IPS-20b (cell line): ENCODE measurements around the gene OPTC.
A peak's percentile ranks its signal among the peaks of the same experiment; 100 is the strongest.

Source experiments
- H3K27ac ChIP-seq: one replicate; pipeline ENCODE4 v1.5.1; 2013; ENCODE audit warnings: low read length
- H3K27me3 ChIP-seq: 2 replicates; pipeline ENCODE4 v1.6.1; 2013; ENCODE audit warnings: mild to moderate bottlenecking, low read length, inconsistent platforms; ENCODE audit not compliant: insufficient read depth
- H3K36me3 ChIP-seq: 2 replicates; pipeline ENCODE4 v1.6.1; 2013; ENCODE audit warnings: low read depth, mild to moderate bottlenecking, inconsistent platforms, low read length, moderate library complexity; ENCODE audit not compliant: insufficient read depth
- H3K4me1 ChIP-seq: 2 replicates; pipeline ENCODE4 v1.6.1; 2013; ENCODE audit warnings: mild to moderate bottlenecking, control low read depth, inconsistent platforms, low read length, moderate library complexity; ENCODE audit not compliant: insufficient read depth
- H3K4me3 ChIP-seq: 2 replicates; pipeline ENCODE4 v1.5.1; 2013; ENCODE audit warnings: mild to moderate bottlenecking, low read length, inconsistent platforms
- H3K9ac ChIP-seq: 2 replicates; pipeline ENCODE4 v1.6.1; 2013; ENCODE audit warnings: low read depth, mild to moderate bottlenecking, inconsistent platforms, low read length, moderate library complexity
- H3K9me3 ChIP-seq: 2 replicates; pipeline ENCODE4 v1.6.1; 2013; ENCODE audit warnings: mild to moderate bottlenecking, low read depth, low read length, inconsistent platforms; ENCODE audit not compliant: insufficient read depth

The OPTC gene

DNA sequence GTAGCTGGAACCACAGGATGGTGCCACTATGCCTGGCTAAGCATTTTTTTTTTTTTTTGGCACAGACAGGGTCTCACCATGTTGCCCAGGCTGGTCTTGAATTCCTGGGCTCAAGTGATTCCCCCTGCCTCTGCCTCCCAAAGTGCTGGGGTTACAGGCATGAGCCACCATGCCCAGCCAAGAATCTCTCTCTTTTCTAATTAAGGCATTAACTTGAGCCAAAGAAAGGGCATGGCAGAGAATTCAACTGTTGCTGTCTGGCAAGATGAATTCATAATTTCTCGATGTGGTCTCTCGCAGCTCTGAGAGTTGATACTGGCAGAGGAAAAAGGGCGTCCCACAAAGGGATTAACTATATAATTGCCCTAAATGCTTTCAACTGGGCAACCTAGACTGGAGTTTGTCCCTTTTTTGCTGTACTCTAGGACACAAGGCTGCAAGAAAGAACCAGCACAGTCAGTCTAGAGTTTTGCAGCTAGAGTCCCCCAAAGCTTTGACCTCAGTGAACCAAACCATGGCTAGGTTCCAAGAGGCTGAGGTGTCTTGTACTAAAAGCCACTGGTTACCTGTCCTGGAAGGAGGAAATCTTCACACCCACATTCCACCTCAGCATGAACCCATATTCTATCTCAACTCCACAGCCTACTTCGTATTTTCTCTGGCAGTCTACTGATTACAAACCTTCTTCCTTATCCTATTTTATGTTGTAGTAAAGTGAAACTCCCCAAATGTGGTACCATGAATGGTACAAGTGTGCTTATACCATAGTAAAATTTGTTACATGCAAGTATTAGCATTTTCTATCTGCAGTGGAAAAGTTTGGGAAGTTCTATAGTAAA lies 51.2 kb downstream of the OPTC start:
- no peaks in the 10 kb centered on the region for H3K36me3 ChIP-seq
- H3K4me3 ChIP-seq, result no peak overlapping the region
- no peak overlapping the region for H3K27ac ChIP-seq
- H3K9me3 ChIP-seq, result no peaks in the 10 kb centered on the region
- no peaks in the 10 kb centered on the region for H3K27me3 ChIP-seq
- H3K9ac ChIP-seq, result no peak overlapping the region
- H3K4me1 ChIP-seq, result peaks cover 36% of the 10 kb centered on the region

DNA sequence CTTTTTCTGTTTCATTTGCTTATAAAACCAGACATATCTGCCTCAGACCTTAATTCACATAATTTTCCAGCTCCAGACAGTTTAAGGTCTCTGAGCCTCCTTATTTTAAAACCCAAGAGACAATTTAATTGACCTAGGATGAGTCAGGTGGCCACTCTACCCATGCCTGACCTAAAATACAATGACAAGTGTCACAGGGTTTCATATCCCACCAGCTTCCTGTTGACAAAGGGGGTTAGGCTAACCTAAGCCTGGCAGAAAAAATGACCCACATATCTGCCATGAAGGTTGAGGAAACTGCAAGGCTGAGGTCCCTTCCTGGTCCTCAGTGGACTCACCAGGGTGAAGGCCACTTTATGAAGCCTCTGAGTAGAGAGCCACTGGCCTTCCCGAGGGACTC lies 52.3 kb downstream of the OPTC start:
- no peaks in the 10 kb centered on the region for H3K27me3 ChIP-seq

DNA sequence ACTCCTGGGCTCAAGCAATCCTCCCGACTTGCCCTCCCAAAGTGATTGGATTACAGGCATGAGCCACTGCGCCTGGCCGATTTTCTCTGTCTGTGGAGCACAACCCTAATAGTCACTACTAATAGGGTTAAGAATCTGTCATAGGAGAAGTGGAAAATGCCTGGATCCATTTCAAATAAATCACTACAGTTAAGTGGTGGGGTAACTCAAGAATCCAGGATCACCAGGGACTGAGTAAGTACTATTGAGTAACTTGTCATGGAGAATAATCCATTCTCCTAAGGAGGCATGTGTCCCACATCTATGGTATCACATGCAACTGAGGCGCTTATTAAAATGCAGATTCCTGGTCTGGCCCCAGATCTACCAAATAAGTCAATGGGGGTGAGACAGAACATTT lies 53.2 kb downstream of the OPTC start:
- no peak overlapping the region for H3K27ac ChIP-seq
- H3K9me3 ChIP-seq, result no peaks in the 10 kb centered on the region
- H3K4me3 ChIP-seq, result no peak overlapping the region
- H3K36me3 ChIP-seq, result no peaks in the 10 kb centered on the region
- peaks cover 36% of the 10 kb centered on the region for H3K4me1 ChIP-seq
- no peak overlapping the region for H3K9ac ChIP-seq
- H3K27me3 ChIP-seq, result no peaks in the 10 kb centered on the region

More for the DNA sequence above, 52.3 kb downstream of the OPTC start:
- H3K36me3 ChIP-seq, result no peaks in the 10 kb centered on the region
- H3K27ac ChIP-seq, result no peak overlapping the region
- no peak overlapping the region for H3K4me3 ChIP-seq
- no peak overlapping the region for H3K9ac ChIP-seq
- no peaks in the 10 kb centered on the region for H3K9me3 ChIP-seq
- H3K4me1 ChIP-seq, result peaks cover 36% of the 10 kb centered on the region

DNA sequence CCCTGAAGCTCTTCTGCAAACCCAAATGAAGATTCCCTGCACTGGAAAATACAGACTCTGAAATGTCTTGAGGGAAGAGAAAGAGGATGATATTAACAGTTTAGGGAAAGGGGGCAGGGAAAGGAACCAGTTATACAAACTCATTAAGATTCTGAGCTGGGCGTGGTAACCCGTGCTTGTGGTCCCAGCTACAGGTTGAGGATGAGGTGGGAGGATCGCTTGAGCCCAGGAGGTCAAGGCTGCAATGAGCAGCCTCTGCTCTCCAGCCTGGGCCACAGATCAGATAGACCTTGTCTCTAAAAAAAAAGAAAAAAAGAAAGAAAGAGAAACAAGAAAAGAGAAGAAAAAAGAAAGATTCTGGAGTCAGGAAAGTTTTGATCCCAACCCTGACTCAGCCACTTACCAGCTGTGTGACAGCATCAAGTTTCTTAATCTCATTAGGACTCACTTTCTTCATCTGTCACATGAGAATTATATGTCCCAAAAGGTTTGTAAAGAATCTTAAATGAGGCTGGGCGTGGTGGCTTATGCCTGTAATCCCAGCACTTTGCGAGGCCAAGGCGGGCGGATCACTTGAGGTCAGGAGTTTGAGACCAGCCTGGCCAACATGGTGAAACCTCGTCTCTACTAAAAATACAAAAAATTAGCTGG lies 53.9 kb downstream of the OPTC start:
- H3K9me3 ChIP-seq, result no peaks in the 10 kb centered on the region
- H3K36me3 ChIP-seq, result no peaks in the 10 kb centered on the region
- H3K4me3 ChIP-seq, result no peak overlapping the region
- H3K27ac ChIP-seq, result no peak overlapping the region
- no peaks in the 10 kb centered on the region for H3K27me3 ChIP-seq
- peaks cover 36% of the 10 kb centered on the region for H3K4me1 ChIP-seq
- H3K9ac ChIP-seq, result no peak overlapping the region

DNA sequence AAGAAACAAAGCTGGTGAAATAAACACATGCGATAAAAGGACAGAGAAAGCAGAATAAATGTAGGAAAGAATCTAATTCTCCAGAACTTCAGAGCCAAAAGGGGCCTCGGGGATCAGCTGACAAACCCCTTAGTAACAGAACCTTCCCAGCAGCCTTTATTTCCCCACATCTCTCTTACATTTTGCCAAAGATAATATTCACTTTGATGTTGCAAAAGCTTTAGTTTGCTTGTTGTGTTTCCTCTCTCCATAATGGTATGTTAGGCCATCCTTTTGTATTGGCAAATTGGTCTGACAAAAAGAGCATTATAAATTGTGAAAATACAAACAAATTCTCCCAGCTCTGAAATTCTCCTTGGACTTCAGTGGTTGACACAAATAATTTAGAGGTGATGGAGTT lies 54.9 kb downstream of the OPTC start:
- H3K27me3 ChIP-seq, result no peaks in the 10 kb centered on the region
- H3K27ac ChIP-seq, result no peak overlapping the region
- H3K9ac ChIP-seq, result peak overlapping the region; percentile 5; the same call in 1 of the 2 replicates
- 0 out of 2 replicates have a peak overlapping the region, but pooled peaks have one; percentile 1 for H3K4me3 ChIP-seq
- H3K4me1 ChIP-seq, result peaks cover 36% of the 10 kb centered on the region
- no peaks in the 10 kb centered on the region for H3K36me3 ChIP-seq
- no peaks in the 10 kb centered on the region for H3K9me3 ChIP-seq

DNA sequence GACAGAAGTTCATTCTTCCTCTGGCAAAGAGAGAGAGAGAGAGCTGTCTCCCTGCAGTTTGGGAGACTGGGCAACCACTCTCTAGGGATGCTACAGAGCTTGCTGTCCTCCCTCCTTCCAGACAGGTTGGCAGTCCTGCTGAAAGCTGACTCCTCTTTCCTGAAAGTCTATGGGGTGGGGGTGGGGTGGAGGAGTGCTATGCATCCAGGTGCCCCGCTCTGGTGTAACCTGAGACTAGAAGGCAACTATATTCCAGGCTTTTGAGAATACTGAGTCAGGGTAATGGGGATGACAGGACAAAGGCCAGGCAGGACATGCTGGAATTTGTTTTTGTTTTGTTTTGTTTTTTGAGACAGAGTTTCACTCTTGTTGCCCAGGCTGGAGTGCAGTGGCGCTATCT lies 55.4 kb downstream of the OPTC start:
- peaks cover 32% of the 10 kb centered on the region for H3K4me1 ChIP-seq
- no peaks in the 10 kb centered on the region for H3K27me3 ChIP-seq
- H3K27ac ChIP-seq, result no peak overlapping the region
- H3K4me3 ChIP-seq, result 0 out of 2 replicates have a peak overlapping the region, but pooled peaks have one; percentile 1
- no peaks in the 10 kb centered on the region for H3K9me3 ChIP-seq
- peak overlapping the region; percentile 5; the same call in 1 of the 2 replicates for H3K9ac ChIP-seq
- H3K36me3 ChIP-seq, result no peaks in the 10 kb centered on the region

DNA sequence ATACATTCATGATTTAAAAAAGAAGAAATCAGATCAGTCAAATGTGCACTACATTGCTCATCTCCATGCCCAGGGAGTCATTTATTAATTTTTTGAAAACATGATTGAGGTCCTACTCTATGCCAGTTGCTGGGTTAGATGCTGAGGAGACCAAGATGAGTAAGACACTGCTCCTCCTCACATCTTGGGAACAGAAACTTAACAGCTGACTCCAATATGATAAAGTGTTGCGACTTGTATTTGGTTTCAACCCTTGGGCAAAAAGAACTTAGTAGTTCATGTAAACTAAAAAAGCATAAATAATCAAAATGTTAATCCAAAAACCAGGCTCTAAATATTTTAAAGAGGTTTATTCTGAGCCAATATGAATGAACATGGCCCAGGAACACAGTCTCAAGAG lies 56.9 kb downstream of the OPTC start:
- peaks cover 29% of the 10 kb centered on the region for H3K4me1 ChIP-seq

DNA sequence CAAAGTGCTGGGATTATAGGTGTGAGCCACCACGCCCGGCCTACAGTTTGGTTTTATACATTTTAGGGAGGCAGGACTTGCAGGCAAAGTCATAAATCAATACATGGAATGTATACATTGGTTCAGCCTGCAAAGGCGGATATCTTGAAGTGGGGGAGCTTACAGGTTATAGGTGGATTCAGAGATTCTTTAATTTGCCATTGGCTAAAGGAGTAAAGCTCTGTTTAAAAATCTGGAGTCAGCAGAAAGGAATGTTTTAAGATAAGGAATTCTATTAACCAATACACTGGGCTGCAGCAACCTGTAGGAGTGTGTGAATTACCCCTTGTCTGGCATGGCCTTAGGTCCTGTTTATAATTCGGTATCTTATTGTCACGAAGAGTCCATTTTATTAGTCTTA lies 57.6 kb downstream of the OPTC start:
- Histone ChIP-seq H3K27ac (no peak overlapping the region), H3K9me3 (no peaks in the 10 kb centered on the region), H3K9ac (no peak overlapping the region), H3K4me3 (no peak overlapping the region), H3K36me3 (no peaks in the 10 kb centered on the region), H3K27me3 (no peaks in the 10 kb centered on the region), H3K4me1 (peaks cover 36% of the 10 kb centered on the region)

More for the DNA sequence above, 56.9 kb downstream of the OPTC start:
- Histone ChIP-seq H3K36me3 (no peaks in the 10 kb centered on the region), H3K27me3 (no peaks in the 10 kb centered on the region), H3K27ac (no peak overlapping the region), H3K9me3 (no peaks in the 10 kb centered on the region), H3K9ac (no peak overlapping the region), H3K4me3 (no peak overlapping the region)

DNA sequence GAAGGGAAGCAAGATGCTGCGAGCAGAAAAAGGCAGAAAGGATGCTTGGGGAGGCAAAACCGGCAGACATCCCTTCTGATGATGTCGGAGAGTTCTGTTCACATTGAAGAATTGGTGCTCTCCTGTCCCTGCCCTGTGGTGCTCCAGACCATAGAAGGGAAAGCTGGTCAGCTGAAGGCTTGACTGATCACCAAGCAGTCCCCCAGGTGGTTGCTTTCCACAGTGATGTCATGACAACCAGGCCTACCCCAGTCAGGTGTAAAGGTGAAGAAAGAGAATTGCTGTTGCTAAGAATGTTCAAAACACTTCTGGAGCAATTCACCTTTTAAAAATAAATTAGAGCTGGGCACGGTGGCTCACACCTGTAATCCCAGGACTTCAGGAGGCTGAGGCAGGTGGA lies 59.5 kb downstream of the OPTC start:
- Histone ChIP-seq H3K9me3 (no peaks in the 10 kb centered on the region), H3K36me3 (no peaks in the 10 kb centered on the region), H3K4me3 (no peak overlapping the region), H3K27me3 (no peaks in the 10 kb centered on the region), H3K27ac (no peak overlapping the region), H3K9ac (no peak overlapping the region), H3K4me1 (peaks cover 38% of the 10 kb centered on the region)

DNA sequence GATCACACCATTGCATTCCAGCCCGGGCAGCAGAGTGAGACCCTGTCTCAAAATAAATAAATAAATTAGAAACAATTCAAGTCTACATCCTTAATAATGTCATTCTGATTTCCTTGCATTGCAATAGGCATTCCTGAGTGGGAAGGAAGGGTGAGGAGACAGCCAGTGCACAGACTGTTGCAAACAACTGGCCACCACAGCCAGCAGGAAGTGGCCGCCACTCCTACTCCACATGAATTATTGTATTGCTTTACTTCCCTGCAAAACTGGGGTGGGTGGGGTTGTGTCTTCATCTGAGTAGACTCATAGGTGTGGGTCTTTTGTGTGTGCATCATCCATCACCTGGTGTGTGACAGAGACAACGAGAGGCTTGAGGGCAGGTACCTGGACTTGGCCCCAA lies 60.1 kb downstream of the OPTC start:
- no peaks in the 10 kb centered on the region for H3K36me3 ChIP-seq
- H3K9me3 ChIP-seq, result no peaks in the 10 kb centered on the region
- no peak overlapping the region for H3K9ac ChIP-seq
- no peak overlapping the region for H3K27ac ChIP-seq
- H3K4me1 ChIP-seq, result peaks cover 32% of the 10 kb centered on the region
- no peaks in the 10 kb centered on the region for H3K27me3 ChIP-seq
- H3K4me3 ChIP-seq, result no peak overlapping the region

DNA sequence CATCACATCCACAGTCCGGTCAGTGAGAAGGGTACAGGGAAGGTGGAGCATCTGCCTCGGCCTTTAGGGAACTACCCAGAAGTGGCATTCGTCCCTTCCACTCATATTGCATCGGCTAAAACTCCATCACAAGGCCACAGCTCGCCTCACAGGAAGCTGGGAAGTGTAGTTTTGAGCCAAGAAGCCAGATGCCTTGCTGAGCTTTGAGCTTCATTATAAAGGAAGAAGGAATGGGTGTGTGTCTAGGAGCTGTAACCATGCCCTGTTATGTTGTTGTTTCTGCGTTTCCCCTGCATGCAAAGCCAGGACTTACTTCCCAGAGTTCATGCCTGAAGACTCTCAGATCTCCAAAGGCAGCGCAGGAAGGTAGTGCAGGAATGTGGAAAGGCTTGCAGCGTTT lies 61.1 kb downstream of the OPTC start:
- H3K4me1 ChIP-seq, result peaks cover 29% of the 10 kb centered on the region
- no peak overlapping the region for H3K27ac ChIP-seq
- H3K9ac ChIP-seq, result no peak overlapping the region
- H3K4me3 ChIP-seq, result no peak overlapping the region
- H3K9me3 ChIP-seq, result no peaks in the 10 kb centered on the region
- no peaks in the 10 kb centered on the region for H3K36me3 ChIP-seq
- no peaks in the 10 kb centered on the region for H3K27me3 ChIP-seq

DNA sequence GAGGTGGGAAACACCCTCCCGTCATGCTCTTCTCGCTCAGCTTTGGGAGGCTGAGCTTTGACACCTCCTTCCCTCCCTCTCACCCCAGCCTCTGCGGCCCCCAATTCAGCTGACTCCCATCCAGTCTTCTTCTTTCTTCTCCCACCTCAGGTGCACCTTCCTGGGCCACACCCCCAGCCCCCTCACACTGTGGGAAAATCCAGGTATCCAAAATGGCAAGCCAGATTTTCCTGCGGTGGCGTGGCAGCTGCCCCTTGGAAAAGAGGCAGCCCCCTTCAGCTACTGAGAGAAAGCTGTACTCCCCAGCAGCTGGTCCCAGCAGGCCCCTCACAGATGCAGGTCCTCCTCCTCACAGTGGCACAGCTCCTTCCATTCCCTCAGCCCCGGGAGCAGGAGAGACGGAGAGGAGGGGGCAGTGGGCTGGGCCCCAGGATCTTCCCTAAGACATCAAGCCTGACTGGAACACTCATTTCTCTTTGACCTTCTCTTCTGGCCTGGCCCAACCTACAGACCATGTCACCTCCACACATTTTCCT lies 61.6 kb downstream of the OPTC start:
- no peaks in the 10 kb centered on the region for H3K36me3 ChIP-seq
- H3K27me3 ChIP-seq, result no peaks in the 10 kb centered on the region
- H3K4me1 ChIP-seq, result peaks cover 29% of the 10 kb centered on the region
- H3K9ac ChIP-seq, result no peak overlapping the region
- H3K9me3 ChIP-seq, result no peaks in the 10 kb centered on the region
- no peak overlapping the region for H3K27ac ChIP-seq
- H3K4me3 ChIP-seq, result no peak overlapping the region; the same call in 1 of the 2 replicates
